Measurements from ENCODE around the gene KANK2. TPM values are rescaled to one million over a fixed set of nuclear protein-coding genes. Genes with fewer than 3 reads are reported as not detected.

The KANK2 gene
- total and polyA plus RNA-seq, 2 experiments from 2014 or later, result 15.9 to 65.4 TPM

DNA sequence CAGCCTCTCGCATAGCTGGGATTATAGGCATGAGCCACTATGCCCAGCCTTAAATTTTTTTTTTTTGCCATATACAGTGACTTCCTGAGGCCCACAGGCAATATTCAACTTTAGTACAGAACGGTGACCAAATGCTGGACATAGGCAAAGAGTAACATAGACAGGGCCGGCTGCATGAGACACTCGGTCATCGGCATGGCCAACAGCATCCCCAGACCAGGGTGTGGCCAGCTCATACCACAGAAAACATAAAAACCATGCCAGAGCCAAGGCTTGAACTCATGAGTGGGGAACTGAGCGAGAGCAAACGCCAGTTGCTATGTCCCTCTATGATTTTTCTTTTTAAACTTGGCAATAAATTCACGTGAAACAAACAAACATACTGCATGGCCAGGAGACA, 17.0 kb downstream of the KANK2 start:
- no peak for DNase-seq (ENCODE audit: low spot score)
- TF ChIP-seq STAT1 (IDR thresholded peaks at IDR 0.05; ENCODE audit: unreplicated experiment) (no peak), ZNF114 (CRISPR knock-in tag; IDR thresholded peaks at IDR 0.05) (no peak), CREB1 (CRISPR knock-in tag; IDR thresholded peaks at IDR 0.05; ENCODE audit: low read depth) (no peak), EZH2phosphoT487 (IDR thresholded peaks at IDR 0.05; ENCODE audit: unreplicated experiment) (no peak), ZNF331 (CRISPR knock-in tag; IDR thresholded peaks at IDR 0.05; ENCODE audit: low read depth) (no peak), NANOG (IDR thresholded peaks at IDR 0.05; ENCODE audit: borderline replicate concordance) (no peak)
- TF ChIP-seq, protein P1, sequence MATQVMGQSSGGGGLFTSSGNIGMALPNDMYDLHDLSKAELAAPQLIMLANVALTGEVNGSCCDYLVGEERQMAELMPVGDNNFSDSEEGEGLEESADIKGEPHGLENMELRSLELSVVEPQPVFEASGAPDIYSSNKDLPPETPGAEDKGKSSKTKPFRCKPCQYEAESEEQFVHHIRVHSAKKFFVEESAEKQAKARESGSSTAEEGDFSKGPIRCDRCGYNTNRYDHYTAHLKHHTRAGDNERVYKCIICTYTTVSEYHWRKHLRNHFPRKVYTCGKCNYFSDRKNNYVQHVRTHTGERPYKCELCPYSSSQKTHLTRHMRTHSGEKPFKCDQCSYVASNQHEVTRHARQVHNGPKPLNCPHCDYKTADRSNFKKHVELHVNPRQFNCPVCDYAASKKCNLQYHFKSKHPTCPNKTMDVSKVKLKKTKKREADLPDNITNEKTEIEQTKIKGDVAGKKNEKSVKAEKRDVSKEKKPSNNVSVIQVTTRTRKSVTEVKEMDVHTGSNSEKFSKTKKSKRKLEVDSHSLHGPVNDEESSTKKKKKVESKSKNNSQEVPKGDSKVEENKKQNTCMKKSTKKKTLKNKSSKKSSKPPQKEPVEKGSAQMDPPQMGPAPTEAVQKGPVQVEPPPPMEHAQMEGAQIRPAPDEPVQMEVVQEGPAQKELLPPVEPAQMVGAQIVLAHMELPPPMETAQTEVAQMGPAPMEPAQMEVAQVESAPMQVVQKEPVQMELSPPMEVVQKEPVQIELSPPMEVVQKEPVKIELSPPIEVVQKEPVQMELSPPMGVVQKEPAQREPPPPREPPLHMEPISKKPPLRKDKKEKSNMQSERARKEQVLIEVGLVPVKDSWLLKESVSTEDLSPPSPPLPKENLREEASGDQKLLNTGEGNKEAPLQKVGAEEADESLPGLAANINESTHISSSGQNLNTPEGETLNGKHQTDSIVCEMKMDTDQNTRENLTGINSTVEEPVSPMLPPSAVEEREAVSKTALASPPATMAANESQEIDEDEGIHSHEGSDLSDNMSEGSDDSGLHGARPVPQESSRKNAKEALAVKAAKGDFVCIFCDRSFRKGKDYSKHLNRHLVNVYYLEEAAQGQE (IDR thresholded peaks at IDR 0.05; ENCODE audit: unreplicated experiment), result no peak
- TF ChIP-seq, protein P2, sequence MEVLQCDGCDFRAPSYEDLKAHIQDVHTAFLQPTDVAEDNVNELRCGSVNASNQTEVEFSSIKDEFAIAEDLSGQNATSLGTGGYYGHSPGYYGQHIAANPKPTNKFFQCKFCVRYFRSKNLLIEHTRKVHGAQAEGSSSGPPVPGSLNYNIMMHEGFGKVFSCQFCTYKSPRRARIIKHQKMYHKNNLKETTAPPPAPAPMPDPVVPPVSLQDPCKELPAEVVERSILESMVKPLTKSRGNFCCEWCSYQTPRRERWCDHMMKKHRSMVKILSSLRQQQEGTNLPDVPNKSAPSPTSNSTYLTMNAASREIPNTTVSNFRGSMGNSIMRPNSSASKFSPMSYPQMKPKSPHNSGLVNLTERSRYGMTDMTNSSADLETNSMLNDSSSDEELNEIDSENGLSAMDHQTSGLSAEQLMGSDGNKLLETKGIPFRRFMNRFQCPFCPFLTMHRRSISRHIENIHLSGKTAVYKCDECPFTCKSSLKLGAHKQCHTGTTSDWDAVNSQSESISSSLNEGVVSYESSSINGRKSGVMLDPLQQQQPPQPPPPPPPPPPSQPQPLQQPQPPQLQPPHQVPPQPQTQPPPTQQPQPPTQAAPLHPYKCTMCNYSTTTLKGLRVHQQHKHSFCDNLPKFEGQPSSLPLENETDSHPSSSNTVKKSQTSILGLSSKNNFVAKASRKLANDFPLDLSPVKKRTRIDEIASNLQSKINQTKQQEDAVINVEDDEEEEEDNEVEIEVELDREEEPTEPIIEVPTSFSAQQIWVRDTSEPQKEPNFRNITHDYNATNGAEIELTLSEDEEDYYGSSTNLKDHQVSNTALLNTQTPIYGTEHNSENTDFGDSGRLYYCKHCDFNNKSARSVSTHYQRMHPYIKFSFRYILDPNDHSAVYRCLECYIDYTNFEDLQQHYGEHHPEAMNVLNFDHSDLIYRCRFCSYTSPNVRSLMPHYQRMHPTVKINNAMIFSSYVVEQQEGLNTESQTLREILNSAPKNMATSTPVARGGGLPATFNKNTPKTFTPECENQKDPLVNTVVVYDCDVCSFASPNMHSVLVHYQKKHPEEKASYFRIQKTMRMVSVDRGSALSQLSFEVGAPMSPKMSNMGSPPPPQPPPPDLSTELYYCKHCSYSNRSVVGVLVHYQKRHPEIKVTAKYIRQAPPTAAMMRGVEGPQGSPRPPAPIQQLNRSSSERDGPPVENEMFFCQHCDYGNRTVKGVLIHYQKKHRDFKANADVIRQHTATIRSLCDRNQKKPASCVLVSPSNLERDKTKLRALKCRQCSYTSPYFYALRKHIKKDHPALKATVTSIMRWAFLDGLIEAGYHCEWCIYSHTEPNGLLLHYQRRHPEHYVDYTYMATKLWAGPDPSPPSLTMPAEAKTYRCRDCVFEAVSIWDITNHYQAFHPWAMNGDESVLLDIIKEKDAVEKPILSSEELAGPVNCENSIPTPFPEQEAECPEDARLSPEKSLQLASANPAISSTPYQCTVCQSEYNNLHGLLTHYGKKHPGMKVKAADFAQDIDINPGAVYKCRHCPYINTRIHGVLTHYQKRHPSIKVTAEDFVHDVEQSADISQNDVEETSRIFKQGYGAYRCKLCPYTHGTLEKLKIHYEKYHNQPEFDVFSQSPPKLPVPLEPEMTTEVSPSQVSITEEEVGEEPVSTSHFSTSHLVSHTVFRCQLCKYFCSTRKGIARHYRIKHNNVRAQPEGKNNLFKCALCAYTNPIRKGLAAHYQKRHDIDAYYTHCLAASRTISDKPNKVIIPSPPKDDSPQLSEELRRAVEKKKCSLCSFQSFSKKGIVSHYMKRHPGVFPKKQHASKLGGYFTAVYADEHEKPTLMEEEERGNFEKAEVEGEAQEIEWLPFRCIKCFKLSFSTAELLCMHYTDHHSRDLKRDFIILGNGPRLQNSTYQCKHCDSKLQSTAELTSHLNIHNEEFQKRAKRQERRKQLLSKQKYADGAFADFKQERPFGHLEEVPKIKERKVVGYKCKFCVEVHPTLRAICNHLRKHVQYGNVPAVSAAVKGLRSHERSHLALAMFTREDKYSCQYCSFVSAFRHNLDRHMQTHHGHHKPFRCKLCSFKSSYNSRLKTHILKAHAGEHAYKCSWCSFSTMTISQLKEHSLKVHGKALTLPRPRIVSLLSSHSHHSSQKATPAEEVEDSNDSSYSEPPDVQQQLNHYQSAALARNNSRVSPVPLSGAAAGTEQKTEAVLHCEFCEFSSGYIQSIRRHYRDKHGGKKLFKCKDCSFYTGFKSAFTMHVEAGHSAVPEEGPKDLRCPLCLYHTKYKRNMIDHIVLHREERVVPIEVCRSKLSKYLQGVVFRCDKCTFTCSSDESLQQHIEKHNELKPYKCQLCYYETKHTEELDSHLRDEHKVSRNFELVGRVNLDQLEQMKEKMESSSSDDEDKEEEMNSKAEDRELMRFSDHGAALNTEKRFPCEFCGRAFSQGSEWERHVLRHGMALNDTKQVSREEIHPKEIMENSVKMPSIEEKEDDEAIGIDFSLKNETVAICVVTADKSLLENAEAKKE (CRISPR knock-in tag; IDR thresholded peaks at IDR 0.05), result no peak
- TF ChIP-seq, protein P3, sequence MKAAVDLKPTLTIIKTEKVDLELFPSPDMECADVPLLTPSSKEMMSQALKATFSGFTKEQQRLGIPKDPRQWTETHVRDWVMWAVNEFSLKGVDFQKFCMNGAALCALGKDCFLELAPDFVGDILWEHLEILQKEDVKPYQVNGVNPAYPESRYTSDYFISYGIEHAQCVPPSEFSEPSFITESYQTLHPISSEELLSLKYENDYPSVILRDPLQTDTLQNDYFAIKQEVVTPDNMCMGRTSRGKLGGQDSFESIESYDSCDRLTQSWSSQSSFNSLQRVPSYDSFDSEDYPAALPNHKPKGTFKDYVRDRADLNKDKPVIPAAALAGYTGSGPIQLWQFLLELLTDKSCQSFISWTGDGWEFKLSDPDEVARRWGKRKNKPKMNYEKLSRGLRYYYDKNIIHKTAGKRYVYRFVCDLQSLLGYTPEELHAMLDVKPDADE (IDR thresholded peaks at IDR 0.05), result no peak
- H3K36me3 Mint-ChIP-seq (ENCODE audit: low read depth), result peaks cover 24% of the 10 kb centered on the region
- H3K4me1 Mint-ChIP-seq, result no peaks in the 10 kb centered on the region
- ATAC-seq, result no peak
- no peak overlapping the region for H3K4me3 Mint-ChIP-seq
- Histone ChIP-seq H3K4me3 (no peak overlapping the region), H3K4me2 (no peak overlapping the region), H3K4me1 (ENCODE audit: insufficient read depth) (no peaks in the 10 kb centered on the region; the same call in 1 of the 2 replicates), H3K9me2 (ENCODE audit: insufficient read depth) (no peaks in the 10 kb centered on the region), H3K36me3 (ENCODE audit: insufficient read depth) (peaks cover 5% of the 10 kb centered on the region; the same call in 1 of the 2 replicates), H3K79me2 (replicated peaks; ENCODE audit: insufficient read depth) (no peaks in the 10 kb centered on the region), H3F3A (replicated peaks; ENCODE audit: low read depth) (0 out of 2 replicates have a peak, but pooled peaks cover 3% of the 10 kb centered on the region), H2AFZ (no peak overlapping the region), H4K20me1 (replicated peaks; ENCODE audit: insufficient read depth) (no peaks in the 10 kb centered on the region; the same call in none of the 2 replicates), H3K27ac (ENCODE audit: low read depth) (peak overlapping the region; percentile 55; the same call in 1 of the 2 replicates), H3K27me3 (ENCODE audit: insufficient read depth) (no peaks in the 10 kb centered on the region)
- H3K27me3 Mint-ChIP-seq (ENCODE audit: insufficient read depth, low read depth, poor library complexity), result peaks cover 3% of the 10 kb centered on the region
- no peaks in the 10 kb centered on the region for H3K9me3 Mint-ChIP-seq
- H3K27ac Mint-ChIP-seq, result no peak overlapping the region

Data from GM23338 (cell line).